HG02840 (cell line): ENCODE data around the gene SAP30.

Experiments used
- ATAC-seq: cut with Tn5 transposase; IDR thresholded peaks from one replicate; pipeline ENCODE4 v1.9.1; 2021; ENCODE audit warnings: mild to moderate bottlenecking, moderate library complexity, moderate number of reproducible peaks; ENCODE audit not compliant: unreplicated experiment, low FRiP score

SAP30 gene

DNA sequence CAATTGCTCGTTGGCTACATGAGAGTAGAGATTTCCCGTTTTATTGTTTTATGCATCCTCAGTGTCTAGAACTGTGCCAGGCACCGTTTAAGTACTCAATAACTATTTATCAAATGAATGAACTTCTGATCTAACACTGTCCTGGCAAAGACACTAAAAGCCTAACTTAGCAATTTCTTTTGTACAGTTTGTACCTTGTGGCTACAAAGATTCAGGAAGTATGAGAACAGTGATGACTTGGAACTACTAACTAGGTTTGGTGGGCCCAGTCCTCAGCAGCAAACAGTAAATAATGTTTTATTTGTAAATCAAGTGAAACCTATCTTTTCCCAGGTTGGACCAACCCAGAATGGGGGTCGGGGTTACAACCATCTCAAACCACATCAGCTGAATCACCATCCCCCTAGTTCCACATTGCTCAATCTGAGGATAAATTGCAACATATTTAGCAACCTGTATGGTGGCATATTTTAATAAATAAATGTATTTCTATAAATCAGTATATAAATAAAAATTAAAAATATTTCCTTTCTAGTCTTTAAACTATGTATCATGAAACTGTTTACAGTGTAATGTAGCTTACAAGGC lies 40.4 kb downstream of the SAP30 start:
- no peak for ATAC-seq

DNA sequence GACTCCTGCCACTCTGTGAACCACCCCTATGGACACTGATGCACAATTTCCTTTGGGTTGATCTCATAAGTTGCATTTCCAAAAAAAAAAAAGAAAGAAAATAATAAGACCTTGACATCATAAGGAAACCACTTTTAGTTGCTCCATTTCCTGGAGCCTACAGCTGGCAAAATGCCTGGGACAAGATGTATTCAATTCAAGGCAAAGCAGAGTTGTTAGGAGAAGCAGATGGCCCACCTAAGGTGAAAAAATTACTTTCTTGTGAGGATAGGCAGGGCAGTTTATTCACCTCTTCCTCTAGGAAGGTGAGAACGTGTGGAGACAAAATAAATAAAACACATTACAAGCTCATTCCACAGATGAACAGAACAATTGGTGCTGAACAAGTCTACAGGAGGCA lies 42.3 kb downstream of the SAP30 start:
- no peak for ATAC-seq

GRCh38 chr4:173414456-173414855 lies 43.7 kb downstream of the SAP30 start:
- no peak for ATAC-seq

- no peak for ATAC-seq
Observed at GRCh38 chr4:173415092-173415491, 44.3 kb downstream of the SAP30 start.

GRCh38 chr4:173415885-173416653 lies 45.3 kb downstream of the SAP30 start:
- no peak for ATAC-seq

DNA sequence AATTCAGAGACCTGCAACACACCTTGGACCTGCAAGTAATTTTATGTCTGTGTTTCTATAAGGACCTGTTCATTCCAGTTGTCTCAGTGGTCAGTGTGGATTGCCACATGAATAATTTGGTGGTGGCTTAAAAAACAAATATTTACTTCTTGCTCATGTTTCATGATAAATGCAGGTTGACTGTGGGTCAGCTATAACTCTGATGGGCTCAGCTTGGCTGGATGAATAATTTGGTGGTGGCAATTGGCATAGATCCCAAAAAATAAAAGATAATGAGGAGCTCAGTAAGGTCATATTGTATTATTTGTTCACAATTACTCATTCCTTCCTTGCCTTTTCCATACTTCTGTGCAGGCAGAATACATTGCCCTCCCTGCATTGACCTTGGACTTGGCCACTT lies 47.1 kb downstream of the SAP30 start:
- ATAC-seq = no peak

DNA sequence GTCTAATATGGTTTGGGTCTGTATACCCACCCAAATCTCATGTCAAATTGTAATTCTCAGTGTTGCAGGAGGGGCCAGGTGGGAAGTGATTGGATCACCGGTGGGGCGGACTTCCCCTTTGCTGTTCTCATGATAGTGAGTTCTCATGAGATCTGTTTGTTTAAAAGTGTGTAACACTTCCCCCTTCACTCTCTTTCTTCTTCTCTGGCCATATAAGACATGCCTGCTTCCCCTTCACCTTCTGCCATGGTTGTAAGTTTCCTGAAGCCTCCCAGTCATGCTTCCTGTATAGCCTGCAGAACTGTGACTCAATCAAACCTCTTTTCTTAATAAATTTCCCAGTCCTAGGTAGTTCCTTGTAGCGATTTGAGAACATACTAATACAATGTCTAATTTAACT lies 47.9 kb downstream of the SAP30 start:
- ATAC-seq = no peak

GRCh38 chr4:173420324-173420752 lies 49.6 kb downstream of the SAP30 start:
- ATAC-seq = no peak

- no peak for ATAC-seq
Observed at GRCh38 chr4:173420801-173421200, 50.0 kb downstream of the SAP30 start.

DNA sequence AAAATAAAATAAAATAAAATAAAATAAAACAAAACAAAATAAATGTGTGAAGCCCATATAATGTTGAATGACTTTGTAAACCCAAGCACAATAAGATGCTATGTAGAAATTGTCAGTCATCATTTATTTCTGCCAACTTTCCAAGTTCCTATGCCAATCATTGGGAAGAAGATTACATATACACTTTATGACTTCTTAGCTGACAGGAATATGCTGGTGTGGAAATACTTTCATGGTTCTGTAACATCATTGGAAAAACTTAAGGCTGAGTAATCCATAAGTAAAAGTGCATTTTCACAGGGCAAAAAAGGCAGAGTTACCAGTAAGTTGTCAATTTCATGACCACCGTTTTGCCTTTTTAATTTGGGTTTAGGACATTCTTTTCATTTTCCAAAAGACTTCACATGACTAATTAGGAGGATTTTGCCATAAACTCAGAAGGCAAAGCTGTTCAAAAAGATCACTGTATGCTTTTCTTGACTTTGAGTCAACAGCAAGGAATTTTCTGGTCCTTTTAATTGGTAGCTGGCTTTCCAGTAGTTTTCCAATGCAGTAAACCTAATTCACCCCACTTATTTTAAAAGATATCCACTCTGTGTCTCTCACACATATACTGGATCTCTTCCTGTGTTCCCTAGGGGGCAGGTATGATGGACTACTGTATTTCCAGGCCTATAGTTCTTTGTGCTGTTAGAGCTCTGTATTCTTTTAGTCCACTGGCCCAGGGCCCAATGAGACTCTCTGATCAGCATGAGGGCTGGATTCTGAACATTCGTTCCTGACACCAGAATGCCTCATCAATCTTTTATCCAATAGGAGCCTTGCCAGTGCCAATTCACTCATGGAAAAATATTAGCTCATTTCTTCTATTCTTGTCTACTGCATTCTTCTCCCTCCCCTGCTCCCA lies 54.4 kb downstream of the SAP30 start:
- no peak for ATAC-seq

- ATAC-seq = no peak
Observed at GRCh38 chr4:173426064-173426463, 55.3 kb downstream of the SAP30 start.
